Naive thymus-derived CD8-positive, alpha-beta T cell (primary cell): ENCODE measurements around the gene OR9Q1. TPM values are rescaled to one million over a fixed set of nuclear protein-coding genes. Genes with fewer than 3 reads are reported as not detected.

Experiments
- ATAC-seq, 2 donors: fragments of 150-1000 bp; cut with Tn5 transposase in 1 of 2; sonication (Bioruptor Pico), chemical (Tn5 transposase) in 1 of 2; 1 replicate in 1 of 2; 2 replicates in 1 of 2; pipeline ENCODE4 v1.10.0; 2021; ENCODE audit warnings: mild to moderate bottlenecking in 2 of 2, moderate library complexity in 2 of 2
- POLR2A ChIA-PET: fragments of 350-600 bp; sonication (Branson Sonifier 250); formaldehyde crosslinking; loops from one replicate; lab custom pipeline; 2021; ENCODE audit warnings: antibody characterized with exemption; lab: Charles Lee
- DNase-seq, 10 donors: peaks; one replicate each; pipeline versions ENCODE4 v3.0.0 to v3.0.0-alpha.2; 2020 to 2022
- H3K27ac Mint-ChIP-seq, 10 donors: one replicate each; pipeline ENCODE4 v1.8.0; 2020 to 2022; ENCODE audit warnings: mild to moderate bottlenecking in 10 of 10, mixed read lengths in 10 of 10, moderate library complexity in 4 of 10, inconsistent platforms in 1 of 10
- H3K27me3 Mint-ChIP-seq, 5 donors: one replicate each; pipeline ENCODE4 v1.8.0; 2021 to 2022; ENCODE audit warnings: mixed read lengths in 5 of 5
- H3K36me3 Mint-ChIP-seq, 3 donors: one replicate each; pipeline ENCODE4 v1.8.0; 2020 to 2022; ENCODE audit warnings: mixed read lengths in 3 of 3, mild to moderate bottlenecking in 2 of 3, inconsistent platforms in 1 of 3
- H3K4me1 Mint-ChIP-seq, 4 donors: one replicate each; pipeline ENCODE4 v1.8.0; 2021 to 2022; ENCODE audit warnings: mixed read lengths in 4 of 4
- H3K4me3 Mint-ChIP-seq, 10 donors: one replicate each; pipeline ENCODE4 v1.8.0; 2020 to 2022; ENCODE audit warnings: mild to moderate bottlenecking in 10 of 10, mixed read lengths in 10 of 10, moderate library complexity in 6 of 10, inconsistent platforms in 1 of 10
- H3K9me3 Mint-ChIP-seq, 9 donors: one replicate each; pipeline ENCODE4 v1.8.0; 2020 to 2022; ENCODE audit warnings: mixed read lengths in 9 of 9, mild to moderate bottlenecking in 3 of 9, inconsistent platforms in 1 of 9, moderate library complexity in 1 of 9
- polyA plus RNA-seq, 3 donors: library from polyadenylated mRNA; unstranded; fragments of 300-500 nt; fragmentation: Illumina TruSeq; gene quantifications; one replicate each; pipeline ENCODE4 v1.2.3, GENCODE V29; 2021
- total RNA-seq, 8 experiments: library from RNA in 2 of 8; stranded (reverse) in 2 of 8; gene quantifications; one replicate each; pipeline ENCODE4 v1.2.3 and lab custom pipeline; 2021 to 2026

OR9Q1 gene
- total and polyA plus RNA-seq, 5 experiments from 2014 or later, result not detected

- Mint-ChIP-seq H3K27ac (no peak overlapping the region), H3K4me3 (no peak overlapping the region), H3K36me3 (no peaks in the 10 kb centered on the region), H3K9me3 (peaks cover 0 to 5% (median 0%) of the 10 kb centered on the region in 9 donors), H3K4me1 (peaks cover 4 to 9% (median 5%) of the 10 kb centered on the region in 4 donors), H3K27me3 (peaks cover 14 to 32% (median 20%) of the 10 kb centered on the region in 5 donors)
- DNase-seq (no peak), ATAC-seq (no peak)
- POLR2A ChIA-PET, result no interaction called here
Measured at GRCh38 chr11:58000699-58001098, 23.0 kb upstream of the OR9Q1 start.

- POLR2A ChIA-PET, result no interaction called here
- no peak for DNase-seq
Measured at GRCh38 chr11:58003036-58003435, 20.6 kb upstream of the OR9Q1 start.

GRCh38 chr11:58003591-58003990 lies 20.1 kb upstream of the OR9Q1 start:
- POLR2A ChIA-PET, result no interaction called here
- H3K9me3 Mint-ChIP-seq, result peaks cover 0 to 3% (median 0%) of the 10 kb centered on the region in 9 donors
- H3K4me3 Mint-ChIP-seq, result no peak overlapping the region

More at GRCh38 chr11:58003036-58003435, 20.6 kb upstream of the OR9Q1 start:
- ATAC-seq, result no peak
- H3K36me3 Mint-ChIP-seq, result peaks cover 0 to 2% (median 0%) of the 10 kb centered on the region in 3 donors
- peaks cover 4 to 9% (median 5%) of the 10 kb centered on the region in 4 donors for H3K4me1 Mint-ChIP-seq
- peaks cover 14 to 32% (median 22%) of the 10 kb centered on the region in 5 donors for H3K27me3 Mint-ChIP-seq
- H3K4me3 Mint-ChIP-seq, result no peak overlapping the region
- peaks cover 0 to 3% (median 0%) of the 10 kb centered on the region in 9 donors for H3K9me3 Mint-ChIP-seq
- H3K27ac Mint-ChIP-seq, result no peak overlapping the region

GRCh38 chr11:58004664-58005063 lies 19.0 kb upstream of the OR9Q1 start:
- no peak overlapping the region for H3K4me3 Mint-ChIP-seq
- no peak overlapping the region for H3K27ac Mint-ChIP-seq
- peaks cover 0 to 6% (median 0%) of the 10 kb centered on the region in 9 donors for H3K9me3 Mint-ChIP-seq
- H3K4me1 Mint-ChIP-seq, result peaks cover 4 to 9% (median 5%) of the 10 kb centered on the region in 4 donors
- H3K36me3 Mint-ChIP-seq, result peaks cover 0 to 2% (median 0%) of the 10 kb centered on the region in 3 donors
- POLR2A ChIA-PET, result no interaction called here
- peaks cover 14 to 32% (median 22%) of the 10 kb centered on the region in 5 donors for H3K27me3 Mint-ChIP-seq
- ATAC-seq (peak in 1 of 2 donors; percentile 38), DNase-seq (peak in 1 of 10 donors; percentile 5)

More at GRCh38 chr11:58003591-58003990, 20.1 kb upstream of the OR9Q1 start:
- peaks cover 0 to 2% (median 0%) of the 10 kb centered on the region in 3 donors for H3K36me3 Mint-ChIP-seq
- no peak overlapping the region for H3K27ac Mint-ChIP-seq
- peaks cover 14 to 32% (median 22%) of the 10 kb centered on the region in 5 donors for H3K27me3 Mint-ChIP-seq
- peaks cover 4 to 9% (median 5%) of the 10 kb centered on the region in 4 donors for H3K4me1 Mint-ChIP-seq
- DNase-seq (no peak), ATAC-seq (no peak)

- H3K4me1 Mint-ChIP-seq, result peaks cover 4 to 9% (median 5%) of the 10 kb centered on the region in 4 donors
- no peak overlapping the region for H3K4me3 Mint-ChIP-seq
- no peak overlapping the region for H3K27ac Mint-ChIP-seq
- H3K36me3 Mint-ChIP-seq, result peaks cover 0 to 2% (median 0%) of the 10 kb centered on the region in 3 donors
- peaks cover 10 to 32% (median 21%) of the 10 kb centered on the region in 5 donors for H3K27me3 Mint-ChIP-seq
- ATAC-seq, result no peak
- no peak for DNase-seq
- H3K9me3 Mint-ChIP-seq, result peaks cover 0 to 3% (median 0%) of the 10 kb centered on the region in 9 donors
- POLR2A ChIA-PET, result no interaction called here
Measured at GRCh38 chr11:58006940-58007339, 16.7 kb upstream of the OR9Q1 start.

GRCh38 chr11:58011771-58012170 lies 11.9 kb upstream of the OR9Q1 start:
- Mint-ChIP-seq H3K4me3 (no peak overlapping the region), H3K27ac (no peak overlapping the region), H3K36me3 (peaks cover 0 to under 1% (median 0%) of the 10 kb centered on the region in 3 donors), H3K27me3 (peaks cover 0 to 7% (median 3%) of the 10 kb centered on the region in 5 donors), H3K9me3 (peaks cover 0 to 4% (median 0%) of the 10 kb centered on the region in 9 donors), H3K4me1 (no peaks in the 10 kb centered on the region)
- ATAC-seq, result no peak
- POLR2A ChIA-PET, result no interaction called here
- no peak for DNase-seq

GRCh38 chr11:58024601-58025091 lies 965 bp downstream of the OR9Q1 start:
- Mint-ChIP-seq H3K4me3 (no peak overlapping the region), H3K9me3 (no peaks in the 10 kb centered on the region), H3K4me1 (no peaks in the 10 kb centered on the region), H3K27ac (no peak overlapping the region), H3K27me3 (peaks cover 0 to 19% (median 2%) of the 10 kb centered on the region in 5 donors), H3K36me3 (no peaks in the 10 kb centered on the region)
- DNase-seq (no peak), ATAC-seq (no peak)
- POLR2A ChIA-PET, result no interaction called here

- Mint-ChIP-seq H3K4me1 (no peaks in the 10 kb centered on the region), H3K4me3 (no peak overlapping the region), H3K36me3 (peaks cover 0 to 5% (median 0%) of the 10 kb centered on the region in 3 donors), H3K27me3 (peaks cover 4 to 31% (median 8%) of the 10 kb centered on the region in 5 donors), H3K27ac (no peak overlapping the region), H3K9me3 (peaks cover 0 to 6% (median 0%) of the 10 kb centered on the region in 9 donors)
- DNase-seq, result no peak
- no peak for ATAC-seq
- POLR2A ChIA-PET, result no interaction called here
Measured at GRCh38 chr11:58027341-58027740, 3.7 kb downstream of the OR9Q1 start.

- H3K4me1 Mint-ChIP-seq, result no peaks in the 10 kb centered on the region
- POLR2A ChIA-PET, result no interaction called here
- no peak for DNase-seq
- no peak for ATAC-seq
- H3K27me3 Mint-ChIP-seq, result peaks cover 4 to 37% (median 10%) of the 10 kb centered on the region in 5 donors
- no peak overlapping the region for H3K27ac Mint-ChIP-seq
- no peak overlapping the region for H3K4me3 Mint-ChIP-seq
- peaks cover 0 to 14% (median 7%) of the 10 kb centered on the region in 9 donors for H3K9me3 Mint-ChIP-seq
- peaks cover 0 to 5% (median 0%) of the 10 kb centered on the region in 3 donors for H3K36me3 Mint-ChIP-seq
Measured at GRCh38 chr11:58028687-58029411, 5.2 kb downstream of the OR9Q1 start.

GRCh38 chr11:58030653-58031052 lies 7.0 kb downstream of the OR9Q1 start, which contains the start of gene OR6Q1:
OR6Q1 (plus strand) TSS chr11:58030953; CDS start chr11:58030953, 0 bp downstream.
- ATAC-seq, result no peak
- POLR2A ChIA-PET, result no interaction called here
- H3K27ac Mint-ChIP-seq, result no peak within 1 kb of the TSS

GRCh38 chr11:58034471-58034870 lies 10.8 kb downstream of the OR9Q1 start:
- no peaks in the 10 kb centered on the region for H3K4me1 Mint-ChIP-seq
- H3K27me3 Mint-ChIP-seq, result peaks cover 1 to 18% (median 12%) of the 10 kb centered on the region in 5 donors
- peaks cover 0 to 18% (median 6%) of the 10 kb centered on the region in 3 donors for H3K36me3 Mint-ChIP-seq
- H3K4me3 Mint-ChIP-seq, result no peak overlapping the region
- ATAC-seq (no peak), DNase-seq (no peak)
- peaks cover 11 to 37% (median 20%) of the 10 kb centered on the region in 9 donors for H3K9me3 Mint-ChIP-seq
- POLR2A ChIA-PET, result no interaction called here
- H3K27ac Mint-ChIP-seq, result peak overlapping the region in 1 of 10 donors; percentile 83

More at GRCh38 chr11:58030653-58031052, 7.0 kb downstream of the OR9Q1 start, which contains the start of gene OR6Q1:
- Mint-ChIP-seq H3K27me3 (peaks cover 5 to 34% (median 10%) of the 10 kb centered on the region in 5 donors), H3K4me3 (no peak within 1 kb of the TSS), H3K36me3 (peaks cover 0 to 10% (median 0%) of the 10 kb centered on the region in 3 donors), H3K9me3 (peaks cover 1 to 21% (median 14%) of the 10 kb centered on the region in 9 donors), H3K4me1 (no peaks in the 10 kb centered on the region)
- no peak for DNase-seq

- Mint-ChIP-seq H3K4me3 (no peak overlapping the region), H3K36me3 (peaks cover 0 to 13% (median 6%) of the 10 kb centered on the region in 3 donors), H3K9me3 (peaks cover 7 to 26% (median 13%) of the 10 kb centered on the region in 9 donors), H3K4me1 (no peaks in the 10 kb centered on the region), H3K27me3 (peaks cover 0 to 17% (median 16%) of the 10 kb centered on the region in 5 donors), H3K27ac (no peak overlapping the region)
- POLR2A ChIA-PET, result no interaction called here
- no peak for ATAC-seq
- no peak for DNase-seq
Measured at GRCh38 chr11:58039589-58039988, 15.9 kb downstream of the OR9Q1 start.

GRCh38 chr11:58043379-58043778 lies 19.7 kb downstream of the OR9Q1 start:
- H3K4me1 Mint-ChIP-seq, result no peaks in the 10 kb centered on the region
- no peak overlapping the region for H3K27ac Mint-ChIP-seq
- peaks cover 8 to 31% (median 25%) of the 10 kb centered on the region in 5 donors for H3K27me3 Mint-ChIP-seq
- ATAC-seq (no peak), DNase-seq (no peak)
- peaks cover 0 to 2% (median 0%) of the 10 kb centered on the region in 3 donors for H3K36me3 Mint-ChIP-seq
- peaks cover 0 to 2% (median 0%) of the 10 kb centered on the region in 9 donors for H3K9me3 Mint-ChIP-seq
- POLR2A ChIA-PET, result no interaction called here
- no peak overlapping the region for H3K4me3 Mint-ChIP-seq
